IMR-90 (cell line): ENCODE data around the gene C2orf68. TPM values are rescaled to one million over a fixed set of nuclear protein-coding genes. Genes with fewer than 3 reads are reported as not detected.
A peak's percentile ranks its signal among the peaks of the same experiment; 100 is the strongest.

Experiments used
- ATAC-seq: fragments of 200-7000 bp; cut with Tn5 transposase; 2 replicates; pipeline ENCODE4 v1.9.1; 2020; ENCODE audit warnings: low read depth, mild to moderate bottlenecking, moderate library complexity
- BruUV-seq: library from RNA; stranded (reverse); fragments of 400-500 nt; replicated peaks from 2 replicates; lab custom pipeline; 2021; lab: Mats Ljungman, UMichigan
- CTCF ChIA-PET: fragments of 300-600 bp; formaldehyde crosslinking; extraction: SDS; loops from one replicate; lab custom pipeline; 2021; ENCODE audit warnings: antibody characterized with exemption; lab: Yijun Ruan, JAX
- POLR2A ChIA-PET: fragments of 300-600 bp; sonication (Branson Sonifier 250); formaldehyde crosslinking; loops from one replicate; lab custom pipeline; 2022; ENCODE audit warnings: antibody characterized with exemption; ENCODE audit not compliant: unreplicated experiment; lab: Charles Lee
- DNase-seq: peaks from one replicate; pipeline ENCODE4 v3.0.0; 2013
- H2AFZ ChIP-seq: replicated peaks from 2 replicates; pipeline ENCODE3; 2013; ENCODE audit warnings: low read length, mild to moderate bottlenecking; ENCODE audit not compliant: poor library complexity
- H2AK5ac ChIP-seq: 2 replicates; pipeline ENCODE4 v1.6.1; 2013; ENCODE audit warnings: low read depth, low read length, inconsistent platforms
- H2AK9ac ChIP-seq: replicated peaks from 2 replicates; pipeline ENCODE3; 2013; ENCODE audit warnings: mild to moderate bottlenecking, low read depth, low read length, moderate library complexity; ENCODE audit not compliant: poor library complexity
- H2BK120ac ChIP-seq: 2 replicates; pipeline ENCODE4 v1.6.1; 2013; ENCODE audit warnings: low read depth, low read length, inconsistent platforms
- H2BK15ac ChIP-seq: 3 replicates; pipeline ENCODE4 v1.6.1; 2013; ENCODE audit warnings: low read depth, low read length, inconsistent platforms
- H2BK20ac ChIP-seq: 2 replicates; pipeline ENCODE4 v1.6.1; 2013; ENCODE audit warnings: low read depth, mild to moderate bottlenecking, inconsistent platforms, low read length, moderate library complexity
- H2BK5ac ChIP-seq: 2 replicates; pipeline ENCODE4 v1.6.1; 2013; ENCODE audit warnings: mild to moderate bottlenecking, low read depth, low read length, inconsistent platforms; ENCODE audit not compliant: poor library complexity, severe bottlenecking
- H3K14ac ChIP-seq: replicated peaks from 2 replicates; pipeline ENCODE4 v1.6.1; 2013; ENCODE audit warnings: low read depth, low read length, inconsistent platforms
- H3K18ac ChIP-seq: 2 replicates; pipeline ENCODE4 v1.6.1; 2013; ENCODE audit warnings: low read depth, low read length, control low read depth
- H3K23ac ChIP-seq: 2 replicates; pipeline ENCODE4 v1.6.1; 2013; ENCODE audit warnings: low read depth, low read length, inconsistent platforms
- H3K27ac ChIP-seq: 2 replicates; pipeline ENCODE4 v1.5.1; 2013; ENCODE audit warnings: mild to moderate bottlenecking, control low read depth, low read length; ENCODE audit not compliant: insufficient read depth
- H3K27me3 ChIP-seq: 2 replicates; pipeline ENCODE4 v1.6.1; 2013; ENCODE audit warnings: low read length; ENCODE audit not compliant: control insufficient read depth, insufficient read depth
- H3K36me3 ChIP-seq: 2 replicates; pipeline ENCODE4 v1.6.1; 2013; ENCODE audit warnings: low read length, mixed read lengths; ENCODE audit not compliant: control insufficient read depth, insufficient read depth
- H3K4ac ChIP-seq: 2 replicates; pipeline ENCODE4 v1.6.1; 2013; ENCODE audit warnings: low read depth, low read length, inconsistent platforms
- H3K4me1 ChIP-seq: 2 replicates; pipeline ENCODE4 v1.6.1; 2013; ENCODE audit warnings: low read length, mixed read lengths; ENCODE audit not compliant: control insufficient read depth, insufficient read depth
- H3K4me2 ChIP-seq: 2 replicates; pipeline ENCODE4 v1.6.1; 2013; ENCODE audit warnings: low read depth, mild to moderate bottlenecking, control low read depth, low read length, moderate library complexity
- H3K4me3 ChIP-seq: 2 replicates; pipeline ENCODE4 v1.5.1; 2013; ENCODE audit warnings: low read depth, mild to moderate bottlenecking, control low read depth, low read length, moderate library complexity; ENCODE audit not compliant: insufficient read depth
- H3K56ac ChIP-seq: 2 replicates; pipeline ENCODE4 v1.6.1; 2013; ENCODE audit warnings: low read length, inconsistent platforms; ENCODE audit not compliant: insufficient read depth; ENCODE audit errors: extremely low read depth
- H3K79me1 ChIP-seq, 2 experiments: 2 replicates each; pipeline ENCODE4 v1.6.1; 2013; ENCODE audit warnings: low read length in 2 of 2, inconsistent platforms in 1 of 2, low read depth in 1 of 2
- H3K9ac ChIP-seq: 2 replicates; pipeline ENCODE4 v1.6.1; 2013; ENCODE audit warnings: low read depth, low read length, control low read depth
- H3K9me1 ChIP-seq: 2 replicates; pipeline ENCODE4 v1.6.1; 2013; ENCODE audit warnings: low read length, inconsistent platforms; ENCODE audit not compliant: insufficient read depth
- H3K9me3 ChIP-seq: 2 replicates; pipeline ENCODE4 v1.6.1; 2013; ENCODE audit warnings: low read length; ENCODE audit not compliant: control insufficient read depth, insufficient read depth
- H4K20me1 ChIP-seq: 2 replicates; pipeline ENCODE4 v1.6.1; 2013; ENCODE audit warnings: low read length, inconsistent platforms; ENCODE audit not compliant: insufficient read depth
- H4K5ac ChIP-seq: 2 replicates; pipeline ENCODE4 v1.6.1; 2013; ENCODE audit warnings: mild to moderate bottlenecking, low read depth, low read length, control low read depth
- H4K8ac ChIP-seq, 2 experiments: 2 replicates each; pipeline ENCODE4 v1.6.1; 2013; ENCODE audit warnings: low read depth in 2 of 2, low read length in 2 of 2, control low read depth in 1 of 2, inconsistent platforms in 1 of 2
- H4K91ac ChIP-seq: 2 replicates; pipeline ENCODE4 v1.6.1; 2013; ENCODE audit warnings: low read depth, low read length, inconsistent platforms; ENCODE audit not compliant: insufficient read depth
- BHLHE40 ChIP-seq: fragments of 150-350 bp; IDR thresholded peaks from 2 replicates; pipeline ENCODE4 v1.6.1; 2016; ENCODE audit warnings: mild to moderate bottlenecking, low read depth, low read length
- CEBPB ChIP-seq: IDR thresholded peaks from 2 replicates; pipeline ENCODE4 v1.6.1; 2012; ENCODE audit warnings: low read depth, low read length, improper control_type of control experiment
- CHD1 ChIP-seq: IDR thresholded peaks from 2 replicates; pipeline ENCODE4 v1.6.1; 2012; ENCODE audit warnings: low read depth, low read length, improper control_type of control experiment
- CTCF ChIP-seq: conservative IDR thresholded peaks from 2 replicates; pipeline ENCODE4 v1.5.1; 2012; ENCODE audit warnings: mild to moderate bottlenecking, low read depth, low read length, improper control_type of control experiment
- ELK1 ChIP-seq: fragments of 150-350 bp; IDR thresholded peaks from 2 replicates; pipeline ENCODE4 v1.6.1; 2016; ENCODE audit warnings: low read depth, mild to moderate bottlenecking, low read length, moderate library complexity, borderline replicate concordance
- FOS ChIP-seq: fragments of 150-350 bp; IDR thresholded peaks from 2 replicates; pipeline ENCODE4 v1.6.1; 2016; ENCODE audit warnings: low read depth, low read length
- MAFK ChIP-seq: IDR thresholded peaks from 2 replicates; pipeline ENCODE4 v1.6.1; 2012; ENCODE audit warnings: low read depth, low read length, improper control_type of control experiment
- MAZ ChIP-seq: IDR thresholded peaks from 2 replicates; pipeline ENCODE4 v1.6.1; 2012; ENCODE audit warnings: low read depth, mild to moderate bottlenecking, low read length, improper control_type of control experiment, moderate library complexity, borderline replicate concordance
- MXI1 ChIP-seq: IDR thresholded peaks from 2 replicates; pipeline ENCODE4 v1.6.1; 2012; ENCODE audit warnings: low read depth, mild to moderate bottlenecking, low read length, moderate library complexity, borderline replicate concordance
- NFE2L2 ChIP-seq: fragments of 150-350 bp; IDR thresholded peaks from 2 replicates; pipeline ENCODE4 v1.6.1; 2016; ENCODE audit warnings: low read depth, mild to moderate bottlenecking, low read length
- POLR2A ChIP-seq: IDR thresholded peaks from 2 replicates; pipeline ENCODE4 v1.6.1; 2012; ENCODE audit warnings: mild to moderate bottlenecking, low read depth, low read length
- RAD21 ChIP-seq: IDR thresholded peaks from 2 replicates; pipeline ENCODE4 v1.6.1; 2012; ENCODE audit warnings: low read length, improper control_type of control experiment
- RCOR1 ChIP-seq: IDR thresholded peaks from 2 replicates; pipeline ENCODE4 v1.6.1; 2012; ENCODE audit warnings: mild to moderate bottlenecking, low read length, improper control_type of control experiment; ENCODE audit not compliant: insufficient replicate concordance
- RFX5 ChIP-seq: IDR thresholded peaks from 2 replicates; pipeline ENCODE4 v1.8.0; 2012; ENCODE audit warnings: low read depth, mild to moderate bottlenecking, low read length, moderate library complexity
- USF2 ChIP-seq: fragments of 150-350 bp; IDR thresholded peaks from 2 replicates; pipeline ENCODE4 v1.6.1; 2017; ENCODE audit warnings: mild to moderate bottlenecking, antibody characterized with exemption, low read length, low read depth
- WGBS, 2 experiments: methylation state at CpG; one replicate each; pipeline versions ENCODE4 v1.1.5 to v1.1.7; 2013; ENCODE audit warnings: missing lambda C conversion rate in 2 of 2; ENCODE audit not compliant: insufficient read length in 1 of 2; ENCODE audit errors: extremely low coverage in 2 of 2; 5-methylcytosine and 5-hydroxymethylcytosine counted together
- dilution Hi-C: fragments of 300-500 bp; cut with HindIII; formaldehyde crosslinking; loops from one replicate; pipeline ENCODE4 v1.14.3; 2018; ENCODE audit warnings: low sequenced_read_pairs; ENCODE audit not compliant: unreplicated experiment
- in situ Hi-C: fragments of 300-500 bp; cut with MboI; formaldehyde crosslinking; loops from 3 replicates; pipeline ENCODE4 v1.14.3; 2019; ENCODE audit warnings: low sequenced_read_pairs, inconsistent platforms, mixed read lengths
- intact Hi-C: fragments of 100-400 bp; cut with micrococcal nuclease; formaldehyde crosslinking; loops from 2 replicates; pipeline ENCODE4 v1.10.0; 2022
- polyA plus RNA-seq, 3 experiments: library from polyadenylated mRNA; depleted of rRNA; stranded (reverse); fragments of >200 nt; gene quantifications; 2 replicates each; pipeline ENCODE4 v1.2.3, GENCODE V29; 2012; ENCODE audit warnings: low replicate concordance in 1 of 3
- total RNA-seq: library from RNA; depleted of rRNA; stranded (reverse); fragments of >200 nt; gene quantifications from 2 replicates; pipeline ENCODE4 v1.2.3, GENCODE V29; 2012

C2orf68 gene
- total and polyA plus RNA-seq, 2 of the 4 experiments (the other 2 are of a cell fraction): 6.8 to 10.1 TPM

- Histone ChIP-seq H3K4me3 (peak overlapping the region; percentile 46), H2BK15ac (no peak overlapping the region), H3K18ac (0 out of 2 replicates have a peak overlapping the region, but pooled peaks have one; percentile 5), H3K79me1 (peaks cover 36 to 71% of the 10 kb centered on the region in 2 experiments), H2BK20ac (no peak overlapping the region), H3K27ac (peak overlapping the region; percentile 63), H3K9ac (peak overlapping the region; percentile 58), H3K36me3 (peaks cover 24% of the 10 kb centered on the region), H2BK120ac (peak overlapping the region; percentile 6; the same call in 1 of the 2 replicates), H3K27me3 (no peaks in the 10 kb centered on the region), H4K20me1 (peaks cover 23% of the 10 kb centered on the region), H2AFZ (peak overlapping the region; percentile 95), H3K4me1 (peaks cover 24% of the 10 kb centered on the region), H2AK5ac (peak overlapping the region; percentile 54), H3K23ac (peak overlapping the region; percentile 61), H3K56ac (peak overlapping the region; percentile 42; the same call in 1 of the 2 replicates), H4K5ac (peak overlapping the region; percentile 25), H4K91ac (peak overlapping the region; percentile 62), H3K9me1 (peaks cover 30% of the 10 kb centered on the region), H2AK9ac (peak overlapping the region; percentile 78), H2BK5ac (peak overlapping the region; percentile 77), H3K4me2 (peak overlapping the region; percentile 79), H4K8ac (peak overlapping the region; percentile 42 to 90), H3K9me3 (no peaks in the 10 kb centered on the region), H3K4ac (peak overlapping the region; percentile 84), H3K14ac (peak overlapping the region; percentile 66)
- dilution Hi-C loops: no loop called here
- intact Hi-C loops: no loop called here
- DNase-seq (no peak), ATAC-seq (no peak)
- WGBS, 2 experiments: no CpG with 5 or more reads among the region's 13 CpGs
- no TSS peak for BruUV-seq
- POLR2A ChIA-PET: interaction anchor here (0.5 to 2.5 kb wide), 3 partner anchors 10 to 188 kb away, joined by 6 to 14 read pairs (median 6); no protein-coding TSS in a partner anchor
- in situ Hi-C loops: no loop called here
- CTCF ChIA-PET: no interaction called here
- TF ChIP-seq NFE2L2: no peak
- no peak for TF ChIP-seq MXI1
- TF ChIP-seq POLR2A: no peak
- no peak for TF ChIP-seq CTCF
- TF ChIP-seq RCOR1: no peak
- no peak for TF ChIP-seq CHD1
- no peak for TF ChIP-seq CEBPB
- no peak for TF ChIP-seq MAFK
- no peak for TF ChIP-seq RAD21
- no peak for TF ChIP-seq ELK1
- TF ChIP-seq FOS: no peak
- TF ChIP-seq MAZ: no peak
- TF ChIP-seq USF2: no peak
- no peak for TF ChIP-seq RFX5
- TF ChIP-seq BHLHE40: no peak
These were observed 17.1 kb downstream of the C2orf68 start for GRCh38 chr2:85594715-85595300.
